Ovary (tissue), 9 donors: ENCODE measurements around the gene SAMD4A. TPM values are rescaled to one million over a fixed set of nuclear protein-coding genes. Genes with fewer than 3 reads are reported as not detected.

Experiments used
- DNase-seq, 5 donors: peaks; one replicate each; pipeline ENCODE4 v3.0.0-alpha.2; 2019 to 2020
- H3K27ac ChIP-seq, 2 donors: fragments of 200-600 bp; one replicate each; pipeline versions ENCODE4 v1.5.1 to v1.8.0; 2019 to 2022
- H3K27me3 ChIP-seq: fragments of 200-600 bp; one replicate; pipeline ENCODE4 v1.8.0; 2022
- H3K36me3 ChIP-seq: fragments of 200-600 bp; sonication (generic); one replicate; pipeline ENCODE4 v1.5.1; 2019
- H3K4me1 ChIP-seq: one replicate; pipeline ENCODE4 v1.8.1; 2013; ENCODE audit warnings: mild to moderate bottlenecking, moderate library complexity; ENCODE audit not compliant: insufficient read depth
- H3K4me3 ChIP-seq: fragments of 200-600 bp; sonication (generic); one replicate; pipeline ENCODE4 v1.5.1; 2017
- H3K9me3 ChIP-seq, 2 donors: fragments of 200-600 bp in 1 of 2; sonication (generic) in 1 of 2; one replicate each; pipeline versions ENCODE4 v1.5.1 to v1.8.1; 2013 to 2019; ENCODE audit warnings: mild to moderate bottlenecking in 1 of 2, moderate library complexity in 1 of 2
- EP300 ChIP-seq: sonication (generic); formaldehyde crosslinking; IDR thresholded peaks from one replicate; pipeline ENCODE4 v1.6.1; 2017; ENCODE audit warnings: antibody characterized with exemption
- POLR2A ChIP-seq: fragments of 450-650 bp; IDR thresholded peaks from one replicate; pipeline ENCODE4 v1.6.1; 2017; ENCODE audit warnings: antibody characterized with exemption, mild to moderate bottlenecking, moderate library complexity
- WGBS, 3 donors: extraction: QIAGEN DNeasy Blood & Tissue Kit in 1 of 3; methylation state at CpG; one replicate each; pipeline versions ENCODE4 v1.1.5 to v1.1.7; 2013 to 2017; 5-methylcytosine and 5-hydroxymethylcytosine counted together
- intact Hi-C, 4 donors: fragments of 100-400 bp; cut with DNase I; formaldehyde crosslinking; loops; one replicate each; pipeline versions ENCODE4 v1.11.0 to v1.15.1; 2022 to 2023
- polyA plus RNA-seq, 2 donors: library from polyadenylated mRNA; stranded (reverse); fragments of 200-250 nt in 1 of 2; fragments of 350-450 nt in 1 of 2; fragmentation: Illumina TruSeq in 1 of 2; extraction: RNeasy Lipid Tissue Mini Kit (QIAGEN cat#74804) in 1 of 2; gene quantifications; one replicate each; pipeline ENCODE4 v1.2.3, GENCODE V29; 2013 to 2014
- total RNA-seq, 7 donors: library from RNA; depleted of rRNA in 2 of 7; stranded (reverse); fragments of >200 nt in 2 of 7; fragmentation: NEBNext Ultra II Directional in 3 of 7; extraction: Animal tissue kit (Norgen Biotek cat#: 25700) in 3 of 7; gene quantifications; one replicate each; pipeline versions ENCODE4 v1.1.0 to v1.2.4, GENCODE V29; 2016 to 2023
- TF ChIP-seq, protein P1 (sequence below), 3 donors: fragments of 450-650 bp in 2 of 3; fragments of 200-600 bp in 1 of 3; IDR thresholded peaks; one replicate each; pipeline versions ENCODE4 v1.5.1 to v1.8.0; 2016 to 2022; ENCODE audit warnings: antibody characterized with exemption in 3 of 3, mild to moderate bottlenecking in 1 of 3
- donor health status: DM: no; HTN: no; CAD: no; lungs with moderate emphysema.
- donor health status: DM: no; HTN: no; CAD: no.
- donor health status: Bipolar disorder and iron deficiency.
- donor health status: DM: yes; HTN: yes; CAD: no.
- donor health status: DM: no; HTN: no; CAD: no.
- donor health status: DM: yes; HTN: yes; CAD: no.

The SAMD4A gene
- total and polyA plus RNA-seq, 9 donors: 2.3 to 22.4 (median 7.3) TPM

DNA sequence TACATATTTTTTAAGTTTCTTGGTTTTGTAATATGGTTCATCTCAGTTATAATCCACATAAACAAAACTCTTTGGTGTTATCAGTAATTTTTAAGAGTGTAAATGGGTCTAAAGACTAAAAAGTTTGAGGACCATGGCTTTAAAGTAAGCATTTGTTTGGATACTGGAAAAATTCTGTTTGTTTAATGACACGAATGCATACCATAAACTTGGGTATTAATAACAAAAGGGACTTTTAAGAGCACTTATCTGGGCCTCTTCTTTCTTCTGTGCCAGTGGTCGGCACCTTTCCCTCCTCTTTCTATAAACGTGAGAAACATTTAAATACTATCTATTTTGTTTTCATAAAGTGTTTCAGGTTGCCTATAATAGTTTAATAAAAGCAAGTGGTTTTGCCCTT is 47.4 kb downstream of the SAMD4A start:
- WGBS, 3 donors: 56 to 75% (median 66%) methylated on average over 3 of the region's 3 CpGs

DNA sequence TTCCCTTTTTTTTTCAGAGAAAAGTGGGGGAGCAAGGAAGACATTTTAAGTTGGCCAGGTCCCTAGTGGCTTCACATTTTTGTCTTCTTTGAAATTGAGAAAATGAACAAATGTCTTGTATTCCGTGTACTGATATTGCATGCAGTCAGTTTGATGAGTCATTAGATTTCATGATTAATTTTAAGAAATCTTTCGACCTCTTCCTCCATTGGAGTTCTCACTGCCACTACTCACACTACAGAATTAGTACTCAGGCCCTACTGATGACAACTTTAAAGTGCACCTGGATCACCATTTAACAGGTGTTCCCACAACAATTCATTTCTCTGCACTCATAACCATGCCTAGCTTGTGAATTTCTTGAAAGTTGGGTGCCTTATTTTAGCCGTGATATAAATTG is 50.5 kb downstream of the SAMD4A start:
- Histone ChIP-seq H3K4me3 (no peak overlapping the region), H3K9me3 (no peaks in the 10 kb centered on the region), H3K4me1 (no peaks in the 10 kb centered on the region), H3K27me3 (no peaks in the 10 kb centered on the region), H3K27ac (no peak overlapping the region), H3K36me3 (no peaks in the 10 kb centered on the region)
- intact Hi-C loops: no loop called here
- no peak for TF ChIP-seq EP300
- TF ChIP-seq, protein P1, sequence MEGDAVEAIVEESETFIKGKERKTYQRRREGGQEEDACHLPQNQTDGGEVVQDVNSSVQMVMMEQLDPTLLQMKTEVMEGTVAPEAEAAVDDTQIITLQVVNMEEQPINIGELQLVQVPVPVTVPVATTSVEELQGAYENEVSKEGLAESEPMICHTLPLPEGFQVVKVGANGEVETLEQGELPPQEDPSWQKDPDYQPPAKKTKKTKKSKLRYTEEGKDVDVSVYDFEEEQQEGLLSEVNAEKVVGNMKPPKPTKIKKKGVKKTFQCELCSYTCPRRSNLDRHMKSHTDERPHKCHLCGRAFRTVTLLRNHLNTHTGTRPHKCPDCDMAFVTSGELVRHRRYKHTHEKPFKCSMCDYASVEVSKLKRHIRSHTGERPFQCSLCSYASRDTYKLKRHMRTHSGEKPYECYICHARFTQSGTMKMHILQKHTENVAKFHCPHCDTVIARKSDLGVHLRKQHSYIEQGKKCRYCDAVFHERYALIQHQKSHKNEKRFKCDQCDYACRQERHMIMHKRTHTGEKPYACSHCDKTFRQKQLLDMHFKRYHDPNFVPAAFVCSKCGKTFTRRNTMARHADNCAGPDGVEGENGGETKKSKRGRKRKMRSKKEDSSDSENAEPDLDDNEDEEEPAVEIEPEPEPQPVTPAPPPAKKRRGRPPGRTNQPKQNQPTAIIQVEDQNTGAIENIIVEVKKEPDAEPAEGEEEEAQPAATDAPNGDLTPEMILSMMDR (IDR thresholded peaks at IDR 0.05): no peak
- TF ChIP-seq POLR2A: no peak
- no peak for DNase-seq
- WGBS, 3 donors: 90 to 91% (median 91%) methylated on average over 3 of the region's 3 CpGs

More for the DNA sequence above, 47.4 kb downstream of the SAMD4A start:
- Histone ChIP-seq H3K36me3 (no peaks in the 10 kb centered on the region), H3K27ac (no peak overlapping the region), H3K4me1 (no peaks in the 10 kb centered on the region), H3K4me3 (no peak overlapping the region), H3K27me3 (no peaks in the 10 kb centered on the region), H3K9me3 (no peaks in the 10 kb centered on the region)
- TF ChIP-seq POLR2A (no peak), EP300 (no peak)
- TF ChIP-seq, protein P1 (IDR thresholded peaks at IDR 0.05): no peak
- intact Hi-C loops: no loop called here
- no peak for DNase-seq

DNA sequence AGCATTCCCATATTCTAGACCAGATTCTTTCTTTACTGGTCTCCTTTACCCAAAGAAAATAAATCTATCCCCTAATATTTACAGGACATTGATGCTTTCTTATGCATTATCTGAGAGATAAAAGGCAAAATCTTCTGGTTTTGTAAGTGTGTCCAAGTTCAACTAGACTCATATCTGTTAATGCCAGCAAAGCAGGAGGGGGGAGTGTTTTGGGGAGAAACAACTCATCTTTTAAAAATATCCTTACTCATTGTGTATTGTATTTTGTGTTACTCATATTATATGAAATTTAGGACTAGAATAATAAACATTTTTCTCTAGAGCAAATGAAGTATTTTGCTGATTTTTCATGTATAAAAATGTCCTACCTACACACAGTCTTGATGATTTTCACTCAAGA is 54.8 kb downstream of the SAMD4A start:
- DNase-seq: no peak
- Histone ChIP-seq H3K27ac (no peak overlapping the region), H3K9me3 (no peaks in the 10 kb centered on the region), H3K36me3 (no peaks in the 10 kb centered on the region), H3K27me3 (no peaks in the 10 kb centered on the region), H3K4me3 (no peak overlapping the region), H3K4me1 (no peaks in the 10 kb centered on the region)
- TF ChIP-seq POLR2A (no peak), EP300 (no peak)
- TF ChIP-seq, protein P1 (IDR thresholded peaks at IDR 0.05): no peak
- intact Hi-C loops: no loop called here

DNA sequence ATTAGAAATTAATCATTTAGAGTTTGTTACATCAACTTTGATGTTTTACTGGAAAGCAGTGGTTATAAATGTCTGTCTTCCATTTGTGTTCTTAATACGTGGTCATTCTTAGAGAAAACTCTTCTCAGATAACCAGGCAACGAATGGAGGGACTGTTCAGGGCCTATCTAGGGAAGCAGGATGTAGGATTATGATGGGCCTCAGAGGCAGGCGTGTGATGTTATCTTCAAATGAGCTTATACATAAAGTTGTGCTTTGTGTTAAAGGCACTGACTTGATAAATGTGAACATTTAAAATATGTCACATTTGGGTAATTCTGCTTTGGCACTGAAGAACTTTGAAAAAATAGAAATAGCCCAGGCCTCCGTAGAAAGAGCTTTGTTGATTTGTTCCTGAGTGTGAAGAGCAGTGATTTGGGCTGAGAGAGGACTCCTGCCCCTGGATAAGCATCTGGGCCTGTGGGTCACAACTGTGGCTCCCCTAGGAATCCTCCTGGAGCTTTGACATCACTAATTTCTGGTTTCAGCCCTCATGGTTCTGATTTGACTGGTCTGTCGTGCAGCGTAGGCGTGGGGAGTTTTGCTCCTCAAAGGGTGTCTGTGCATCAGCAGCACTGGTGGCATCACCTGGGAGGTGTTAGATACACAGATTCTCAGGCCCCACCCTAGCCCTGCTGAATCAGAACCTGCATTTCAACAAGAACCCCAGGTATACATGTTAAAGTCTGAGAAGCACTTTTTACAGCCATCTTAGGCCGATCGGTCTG is 55.4 kb downstream of the SAMD4A start:
- Histone ChIP-seq H3K4me1 (peaks cover under 1% of the 10 kb centered on the region), H3K27ac (no peak overlapping the region), H3K4me3 (no peak overlapping the region), H3K27me3 (no peaks in the 10 kb centered on the region), H3K36me3 (no peaks in the 10 kb centered on the region), H3K9me3 (no peaks in the 10 kb centered on the region)
- intact Hi-C loops: no loop called here
- TF ChIP-seq EP300 (no peak), POLR2A (no peak)
- TF ChIP-seq, protein P1 (IDR thresholded peaks at IDR 0.05): no peak
- whole genome bisulfite sequencing, 3 donors: 94 to 97% (median 96%) methylated on average over 9 of the region's 9 CpGs
- no peak for DNase-seq
